Vagina (tissue), 2 donors: ENCODE measurements around the gene ANKS3. TPM values are rescaled to one million over a fixed set of nuclear protein-coding genes. Genes with fewer than 3 reads are reported as not detected.
A peak's percentile ranks its signal among the peaks of the same experiment; 100 is the strongest.

Experiments used
- DNase-seq, 2 donors: peaks; one replicate each; pipeline ENCODE4 v3.0.0-alpha.2; 2017; ENCODE audit errors: extremely low spot score in 2 of 2
- H3K27ac ChIP-seq: fragments of 200-600 bp; sonication (generic); one replicate; pipeline ENCODE4 v1.5.1; 2019
- H3K27me3 ChIP-seq: fragments of 200-600 bp; sonication (generic); one replicate; pipeline ENCODE4 v1.5.1; 2019
- H3K36me3 ChIP-seq, 2 donors: fragments of 200-600 bp; sonication (generic); one replicate each; pipeline ENCODE4 v1.5.1; 2017 to 2019
- H3K4me1 ChIP-seq: fragments of 200-600 bp; sonication (generic); one replicate; pipeline ENCODE4 v1.5.1; 2019
- H3K4me3 ChIP-seq, 2 donors: fragments of 200-600 bp; sonication (generic); 1 replicate in 1 of 2; 2 replicates in 1 of 2; pipeline ENCODE4 v1.5.1; 2016 to 2019
- H3K9me3 ChIP-seq: fragments of 200-600 bp; sonication (generic); one replicate; pipeline ENCODE4 v1.5.1; 2019
- POLR2A ChIP-seq, 2 donors: fragments of 450-650 bp; IDR thresholded peaks; one replicate each; pipeline ENCODE4 v1.6.1; 2017; ENCODE audit warnings: antibody characterized with exemption in 2 of 2, mild to moderate bottlenecking in 2 of 2, moderate library complexity in 2 of 2
- POLR2AphosphoS5 ChIP-seq, 2 donors: sonication (generic); formaldehyde crosslinking; IDR thresholded peaks; one replicate each; pipeline ENCODE4 v1.9.0; 2017; ENCODE audit warnings: antibody characterized with exemption in 2 of 2, mild to moderate bottlenecking in 2 of 2, low read depth in 1 of 2; ENCODE audit not compliant: insufficient read depth in 1 of 2
- intact Hi-C: fragments of 100-400 bp; cut with DNase I; formaldehyde crosslinking; loops from one replicate; pipeline ENCODE4 v1.15.1; 2023
- total RNA-seq: library from RNA; depleted of rRNA; stranded (reverse); fragments of >200 nt; gene quantifications from one replicate; pipeline ENCODE4 v1.2.3, GENCODE V29; 2016
- TF ChIP-seq, protein P1 (sequence below), 3 experiments: fragments of 450-650 bp in 2 of 3; fragments of 200-600 bp in 1 of 3; sonication (generic) in 1 of 3; IDR thresholded peaks; one replicate each; pipeline ENCODE4 v1.5.1; 2017 to 2019; ENCODE audit warnings: antibody characterized with exemption in 3 of 3, mild to moderate bottlenecking in 2 of 3, moderate library complexity in 2 of 3

The ANKS3 gene
- total RNA-seq, 1 donor from 2014 or later = 25.3 TPM

GRCh38 chr16:4691666-4692412 lies 42.2 kb downstream of the ANKS3 start:
- Histone ChIP-seq H3K27ac (no peak overlapping the region), H3K9me3 (no peaks in the 10 kb centered on the region), H3K27me3 (no peaks in the 10 kb centered on the region), H3K36me3 (peaks cover 0 to 29% of the 10 kb centered on the region in 2 donors), H3K4me1 (peaks cover 37% of the 10 kb centered on the region), H3K4me3 (no peak overlapping the region)
- intact Hi-C loops = no loop called here
- peak in 1 of 2 donors; percentile 88 for DNase-seq
- TF ChIP-seq POLR2A (IDR thresholded peaks at IDR 0.05) (no peak), POLR2AphosphoS5 (IDR thresholded peaks at IDR 0.05; ENCODE audit: insufficient read depth in 1 of 2, low read depth in 1 of 2) (no peak)
- TF ChIP-seq, protein P1, sequence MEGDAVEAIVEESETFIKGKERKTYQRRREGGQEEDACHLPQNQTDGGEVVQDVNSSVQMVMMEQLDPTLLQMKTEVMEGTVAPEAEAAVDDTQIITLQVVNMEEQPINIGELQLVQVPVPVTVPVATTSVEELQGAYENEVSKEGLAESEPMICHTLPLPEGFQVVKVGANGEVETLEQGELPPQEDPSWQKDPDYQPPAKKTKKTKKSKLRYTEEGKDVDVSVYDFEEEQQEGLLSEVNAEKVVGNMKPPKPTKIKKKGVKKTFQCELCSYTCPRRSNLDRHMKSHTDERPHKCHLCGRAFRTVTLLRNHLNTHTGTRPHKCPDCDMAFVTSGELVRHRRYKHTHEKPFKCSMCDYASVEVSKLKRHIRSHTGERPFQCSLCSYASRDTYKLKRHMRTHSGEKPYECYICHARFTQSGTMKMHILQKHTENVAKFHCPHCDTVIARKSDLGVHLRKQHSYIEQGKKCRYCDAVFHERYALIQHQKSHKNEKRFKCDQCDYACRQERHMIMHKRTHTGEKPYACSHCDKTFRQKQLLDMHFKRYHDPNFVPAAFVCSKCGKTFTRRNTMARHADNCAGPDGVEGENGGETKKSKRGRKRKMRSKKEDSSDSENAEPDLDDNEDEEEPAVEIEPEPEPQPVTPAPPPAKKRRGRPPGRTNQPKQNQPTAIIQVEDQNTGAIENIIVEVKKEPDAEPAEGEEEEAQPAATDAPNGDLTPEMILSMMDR (IDR thresholded peaks at IDR 0.05) = no peak

- DNase-seq = no peak
- Histone ChIP-seq H3K27ac (no peak overlapping the region), H3K4me1 (peaks cover 31% of the 10 kb centered on the region), H3K4me3 (no peak overlapping the region), H3K9me3 (no peaks in the 10 kb centered on the region), H3K27me3 (no peaks in the 10 kb centered on the region), H3K36me3 (peaks cover 0 to 35% of the 10 kb centered on the region in 2 donors)
- TF ChIP-seq, protein P1 (IDR thresholded peaks at IDR 0.05) = no peak
- TF ChIP-seq POLR2A (IDR thresholded peaks at IDR 0.05) (no peak), POLR2AphosphoS5 (IDR thresholded peaks at IDR 0.05; ENCODE audit: insufficient read depth in 1 of 2, low read depth in 1 of 2) (no peak)
- intact Hi-C loops = no loop called here
Observed at GRCh38 chr16:4690946-4691665, 43.0 kb downstream of the ANKS3 start.

- peaks cover 21% of the 10 kb centered on the region for H3K4me1 ChIP-seq
- no peak overlapping the region for H3K4me3 ChIP-seq
- no peak overlapping the region for H3K27ac ChIP-seq
- no peak for DNase-seq
- no peaks in the 10 kb centered on the region for H3K27me3 ChIP-seq
- no peaks in the 10 kb centered on the region for H3K9me3 ChIP-seq
- intact Hi-C loops = no loop called here
- peaks cover 0 to 40% of the 10 kb centered on the region in 2 donors for H3K36me3 ChIP-seq
- TF ChIP-seq, protein P1 (IDR thresholded peaks at IDR 0.05) = no peak
- TF ChIP-seq POLR2AphosphoS5 (IDR thresholded peaks at IDR 0.05; ENCODE audit: insufficient read depth in 1 of 2, low read depth in 1 of 2) (no peak), POLR2A (IDR thresholded peaks at IDR 0.05) (no peak)
Observed at GRCh38 chr16:4689864-4690704, 44.0 kb downstream of the ANKS3 start.

DNA sequence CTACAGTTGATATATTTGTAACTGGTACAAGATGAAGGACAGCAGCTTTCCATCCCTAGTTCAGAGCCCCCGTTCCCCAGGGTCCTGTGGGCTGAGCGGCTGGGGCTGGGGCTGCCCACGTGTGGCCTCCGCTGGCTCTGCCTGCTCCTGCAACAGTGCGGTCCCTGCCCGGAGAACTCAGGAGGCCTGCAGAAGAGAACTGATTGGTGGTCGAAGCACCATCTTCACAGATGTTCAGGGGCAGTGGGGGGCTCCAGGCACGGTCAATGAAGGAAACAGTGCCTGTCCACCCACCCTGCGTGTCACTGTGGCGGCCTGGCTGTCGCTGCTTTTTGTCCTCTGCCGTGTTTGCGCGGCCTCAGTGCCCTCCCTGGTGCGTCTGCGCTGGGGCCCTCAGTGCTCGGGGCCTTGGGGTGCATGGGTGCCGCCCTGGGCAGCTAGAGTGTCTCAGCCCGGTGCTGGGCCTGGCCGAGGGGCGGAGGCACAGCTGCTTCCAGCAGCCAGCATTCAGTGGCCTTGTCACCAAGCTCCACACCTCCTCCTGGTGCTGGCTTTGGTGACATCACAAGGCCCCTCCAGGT lies 44.9 kb downstream of the ANKS3 start:
- Histone ChIP-seq H3K27ac (no peak overlapping the region), H3K4me3 (no peak overlapping the region), H3K4me1 (peaks cover 12% of the 10 kb centered on the region), H3K36me3 (peaks cover 0 to 45% of the 10 kb centered on the region in 2 donors), H3K9me3 (no peaks in the 10 kb centered on the region), H3K27me3 (no peaks in the 10 kb centered on the region)
- intact Hi-C loops = no loop called here
- no peak for DNase-seq
- no peak for TF ChIP-seq POLR2AphosphoS5 (IDR thresholded peaks at IDR 0.05; ENCODE audit: insufficient read depth in 1 of 2, low read depth in 1 of 2)
- no peak for TF ChIP-seq POLR2A (IDR thresholded peaks at IDR 0.05)
- TF ChIP-seq, protein P1 (IDR thresholded peaks at IDR 0.05) = no peak
